K562 (cell line): Measurements from ENCODE around the gene PLCB4. TPM values are rescaled to one million over a fixed set of nuclear protein-coding genes. Genes with fewer than 3 reads are reported as not detected.

Experiments used
- ATAC-seq: fragments of 200-7000 bp; cut with Tn5 transposase; 3 replicates; pipeline ENCODE4 v1.9.1; 2020; ENCODE audit warnings: moderate library complexity
- BruUV-seq: library from RNA; stranded (reverse); fragments of 400-500 nt; replicated peaks from 2 replicates; lab custom pipeline; 2021; lab: Mats Ljungman, UMichigan
- CTCF ChIA-PET: fragments of 300-600 bp; formaldehyde crosslinking; extraction: SDS; loops from one replicate; lab custom pipeline; 2021; ENCODE audit warnings: low intra/inter-chr PET ratio; lab: Yijun Ruan, JAX
- POLR2A ChIA-PET: fragments of 300-600, 350-650 bp; sonication (Branson Sonifier 250); formaldehyde crosslinking; extraction: SDS; loops from one replicate; lab custom pipeline; 2021; ENCODE audit warnings: antibody characterized with exemption, inconsistent platforms; lab: Yijun Ruan, JAX
- DNase-seq, 4 experiments: peaks; one replicate each; pipeline versions ENCODE4 v3.0.0 to v3.0.0-alpha.2; 2011 to 2018; ENCODE audit warnings: low spot score in 3 of 4, mixed read lengths in 3 of 4; ENCODE audit errors: extremely low read depth in 1 of 4
- FAIRE-seq: peaks from 2 replicates; lab custom pipeline; 2011; peaks lifted over from hg19 to GRCh38; lab: Jason Lieb, UNC
- H2AFZ ChIP-seq: 2 replicates; pipeline ENCODE4 v1.6.0; 2011; ENCODE audit warnings: low read depth, low read length, control low read depth, inconsistent platforms
- H3K27ac ChIP-seq: fragments of 200-600 bp; 3 replicates; pipeline ENCODE4 v1.8.0; 2011; ENCODE audit warnings: low read depth, mild to moderate bottlenecking, control low read depth, inconsistent platforms, low read length, moderate library complexity, mixed read lengths; ENCODE audit errors: extremely low read depth
- H3K27me3 ChIP-seq, 2 experiments: fragments of 300-600 bp in 1 of 2; 2 replicates in 1 of 2; 3 replicates in 1 of 2; pipeline versions ENCODE4 v1.6.0 to v1.8.0; 2011; ENCODE audit warnings: inconsistent platforms in 2 of 2, low read length in 2 of 2, mild to moderate bottlenecking in 1 of 2, mixed read lengths in 1 of 2, moderate library complexity in 1 of 2; ENCODE audit not compliant: control insufficient read depth in 2 of 2, insufficient read depth in 2 of 2
- H3K36me3 ChIP-seq: fragments of 300-600 bp; 3 replicates; pipeline ENCODE4 v1.8.0; 2011; ENCODE audit warnings: mild to moderate bottlenecking, low read length, inconsistent platforms; ENCODE audit not compliant: control insufficient read depth, insufficient read depth
- H3K4me1 ChIP-seq, 2 experiments: fragments of 200-600 bp in 1 of 2; replicated peaks in 1 of 2; 2 replicates in 1 of 2; 3 replicates in 1 of 2; pipeline versions ENCODE4 v1.5.1 to v1.8.0; 2011; ENCODE audit warnings: inconsistent platforms in 2 of 2, low read length in 2 of 2, mild to moderate bottlenecking in 1 of 2, mixed read lengths in 1 of 2, moderate library complexity in 1 of 2; ENCODE audit not compliant: control insufficient read depth in 2 of 2, insufficient read depth in 2 of 2
- H3K4me2 ChIP-seq: 2 replicates; pipeline ENCODE4 v1.6.1; 2011; ENCODE audit warnings: low read length, control low read depth, inconsistent platforms, mixed read lengths; ENCODE audit not compliant: insufficient read depth
- H3K4me3 ChIP-seq: fragments of 200-600 bp; sonication (generic), shearing (Covaris generic); 2 replicates; pipeline ENCODE4 v1.5.1; 2016; ENCODE audit warnings: control low read depth, inconsistent platforms
- H3K79me2 ChIP-seq: fragments of 200-600 bp; 3 replicates; pipeline ENCODE4 v1.8.0; 2011; ENCODE audit warnings: low read length, inconsistent platforms; ENCODE audit not compliant: control insufficient read depth, insufficient read depth
- H3K9ac ChIP-seq, 2 experiments: 2 replicates each; pipeline versions ENCODE4 v1.6.0 to v1.6.1; 2011; ENCODE audit warnings: low read depth in 2 of 2, low read length in 2 of 2, control low read depth in 1 of 2, inconsistent platforms in 1 of 2, mild to moderate bottlenecking in 1 of 2, mixed read lengths in 1 of 2; ENCODE audit not compliant: insufficient read depth in 1 of 2
- H3K9me1 ChIP-seq: one replicate; pipeline ENCODE4 v1.6.0; 2011; ENCODE audit warnings: inconsistent platforms, mild to moderate bottlenecking, low read length, moderate library complexity; ENCODE audit not compliant: control insufficient read depth, insufficient read depth
- H3K9me3 ChIP-seq: replicated peaks from 2 replicates; pipeline ENCODE4 v1.5.1; 2011; ENCODE audit warnings: low read depth, low read length, inconsistent platforms; ENCODE audit not compliant: control insufficient read depth, insufficient read depth
- H4K20me1 ChIP-seq: replicated peaks from 2 replicates; pipeline ENCODE4 v1.6.1; 2011; ENCODE audit warnings: low read length, inconsistent platforms, mixed read lengths; ENCODE audit not compliant: control insufficient read depth, insufficient read depth
- CAMTA2 ChIP-seq: fragments of 250-450 bp; sonication (Bioruptor Pico); conservative IDR thresholded peaks from 2 replicates; pipeline ENCODE4 v1.5.1; 2022
- CREB5 ChIP-seq: fragments of 250-450 bp; sonication (Bioruptor Pico); IDR thresholded peaks from 2 replicates; pipeline ENCODE4 v1.5.0; 2020; ENCODE audit warnings: mild to moderate bottlenecking
- JUNB ChIP-seq: fragments of 450-650 bp; formaldehyde crosslinking; conservative IDR thresholded peaks from 2 replicates; pipeline ENCODE4 v1.4.0; 2020; ENCODE audit warnings: mild to moderate bottlenecking
- KAT7 ChIP-seq: sonication (generic); formaldehyde crosslinking; IDR thresholded peaks from 2 replicates; pipeline ENCODE4 v1.8.0; 2022; ENCODE audit warnings: missing genetic modification reagents, mild to moderate bottlenecking, borderline replicate concordance
- LEF1 ChIP-seq: fragments of 450-650 bp; IDR thresholded peaks from 2 replicates; pipeline ENCODE4 v1.6.1; 2016; ENCODE audit warnings: mild to moderate bottlenecking
- MYBL2 ChIP-seq, 2 experiments: fragments of 450-650 bp in 1 of 2; sonication (generic) in 1 of 2; formaldehyde crosslinking in 1 of 2; IDR thresholded peaks; 2 replicates each; pipeline versions ENCODE4 v1.6.1 to v1.8.1; 2017 to 2022; ENCODE audit warnings: borderline replicate concordance in 1 of 2, inconsistent platforms in 1 of 2, low read depth in 1 of 2, mild to moderate bottlenecking in 1 of 2, missing genetic modification reagents in 1 of 2, moderate library complexity in 1 of 2
- SLC30A9 ChIP-seq: fragments of 250-450 bp; sonication (Bioruptor Pico); IDR thresholded peaks from 2 replicates; pipeline ENCODE4 v1.8.0; 2022; ENCODE audit warnings: mild to moderate bottlenecking, moderate library complexity
- SMARCB1 ChIP-seq: IDR thresholded peaks from 2 replicates; pipeline ENCODE4 v1.6.1; 2011; ENCODE audit warnings: improper control_type of control experiment, low read depth; ENCODE audit not compliant: insufficient read length
- XRCC5 ChIP-seq: fragments of 200-400 bp; formaldehyde crosslinking; IDR thresholded peaks from 2 replicates; pipeline ENCODE4 v1.6.1; 2017; ENCODE audit warnings: low read depth, mild to moderate bottlenecking, low read length
- ZBTB17 ChIP-seq: fragments of 450-650 bp; formaldehyde crosslinking; IDR thresholded peaks from 2 replicates; pipeline ENCODE4 v1.4.0; 2020; ENCODE audit warnings: mild to moderate bottlenecking
- ZNF407 ChIP-seq: fragments of 450-650 bp; IDR thresholded peaks from 2 replicates; pipeline ENCODE4 v1.6.1; 2016; ENCODE audit warnings: low read depth
- WGBS: fragments of 100-300 bp; shearing (Covaris generic); methylation state at CpG from one replicate; pipeline ENCODE4 v1.1.6; 2016; ENCODE audit warnings: low coverage, mixed read lengths; ENCODE audit not compliant: insufficient coverage; ENCODE audit errors: missing lambda C conversion rate; 5-methylcytosine and 5-hydroxymethylcytosine counted together
- in situ Hi-C: fragments of 300-500 bp; cut with MboI; formaldehyde crosslinking; loops from 4 replicates; pipeline ENCODE4 v1.15.0; 2018; ENCODE audit warnings: inconsistent platforms, mixed read lengths
- intact Hi-C: fragments of 100-400 bp; cut with micrococcal nuclease; formaldehyde crosslinking; loops from 2 replicates; pipeline ENCODE4 v1.14.2; 2022
- polyA plus RNA-seq, 8 experiments: library from polyadenylated mRNA; depleted of rRNA in 4 of 8; stranded (reverse) in 5 of 8; unstranded in 3 of 8; fragments of >200 nt; fragmentation: Nextera tagmentation in 2 of 8; fragmentation: Illumina TruSeq in 1 of 8; extraction: Ambion mirVana in 2 of 8; extraction: Trizol in 1 of 8; gene quantifications; 2 replicates each; pipeline versions ENCODE4 v1.2.1 to v1.2.3, GENCODE V29; 2011 to 2014; ENCODE audit warnings: inconsistent platforms in 1 of 8, missing spikeins in 1 of 8
- total RNA-seq, 7 experiments: library from RNA; depleted of rRNA in 6 of 7; stranded (reverse); fragments of >200 nt in 6 of 7; fragmentation: Illumina TruSeq in 2 of 7; extraction: Trizol in 2 of 7; gene quantifications; 2 replicates each; pipeline versions ENCODE4 v1.2.1 to v1.2.3, GENCODE V29; 2011 to 2021; ENCODE audit warnings: low replicate concordance in 1 of 7
- TF ChIP-seq, protein P1 (sequence below): fragments of 450-650 bp; IDR thresholded peaks from 2 replicates; pipeline ENCODE4 v1.6.1; 2016; ENCODE audit warnings: mild to moderate bottlenecking

The PLCB4 gene
- total and polyA plus RNA-seq, 9 of the 15 experiments (the other 6 are each of a cell fraction or from before 2014, with no cell fraction given), result 0.20 to 2.9 (median 0.52) TPM

DNA sequence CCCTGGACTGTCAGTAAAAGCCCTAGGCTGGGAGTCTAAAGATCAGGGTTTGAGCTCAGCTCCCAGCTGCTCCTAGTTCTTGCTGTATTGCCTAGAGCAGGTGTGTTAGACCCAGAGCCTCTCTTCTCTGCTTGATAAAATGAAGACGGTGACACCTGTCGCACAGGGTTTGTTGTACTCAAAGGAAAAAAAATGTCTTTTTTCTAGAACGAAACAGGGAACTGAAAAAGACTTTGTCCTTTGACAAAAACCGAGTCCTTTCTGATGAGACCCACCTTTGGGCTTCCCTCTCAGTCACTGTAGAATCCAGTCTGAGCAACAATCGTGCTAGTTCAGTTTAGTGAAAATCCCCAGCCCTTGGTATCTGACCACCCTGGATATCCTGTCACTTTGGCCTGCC lies 343.4 kb downstream of the PLCB4 start:
- H2AFZ ChIP-seq, result no peak overlapping the region
- no peaks in the 10 kb centered on the region for H3K9me3 ChIP-seq
- H4K20me1 ChIP-seq, result no peaks in the 10 kb centered on the region
- H3K79me2 ChIP-seq, result no peaks in the 10 kb centered on the region
- no peaks in the 10 kb centered on the region for H3K4me1 ChIP-seq
- ChIA-PET POLR2A (no interaction called here), CTCF (no interaction called here)
- WGBS, result 0% methylated on average over 4 of the region's 5 CpGs
- no TSS peak for BruUV-seq
- no peak for DNase-seq
- FAIRE-seq, result no peak
- intact Hi-C loops (no loop called here), in situ Hi-C loops (no loop called here)
- no peak overlapping the region for H3K4me3 ChIP-seq
- H3K9ac ChIP-seq, result no peak overlapping the region
- no peak overlapping the region for H3K27ac ChIP-seq
- ATAC-seq, result no peak
- H3K36me3 ChIP-seq, result no peaks in the 10 kb centered on the region
- no peaks in the 10 kb centered on the region for H3K9me1 ChIP-seq
- H3K27me3 ChIP-seq, result no peaks in the 10 kb centered on the region
- no peak overlapping the region for H3K4me2 ChIP-seq
- TF ChIP-seq XRCC5 (no peak), CREB5 (no peak), CAMTA2 (CRISPR knock-in tag) (no peak), ZBTB17 (CRISPR knock-in tag) (no peak), MYBL2 (IDR thresholded peaks at IDR 0.05; ENCODE audit: low read depth) (no peak), MYBL2 (CRISPR knock-in tag; IDR thresholded peaks at IDR 0.05; ENCODE audit: borderline replicate concordance) (no peak), KAT7 (CRISPR knock-in tag) (no peak), SMARCB1 (no peak), SLC30A9 (no peak), JUNB (no peak), LEF1 (no peak), ZNF407 (no peak)
- TF ChIP-seq, protein P1, sequence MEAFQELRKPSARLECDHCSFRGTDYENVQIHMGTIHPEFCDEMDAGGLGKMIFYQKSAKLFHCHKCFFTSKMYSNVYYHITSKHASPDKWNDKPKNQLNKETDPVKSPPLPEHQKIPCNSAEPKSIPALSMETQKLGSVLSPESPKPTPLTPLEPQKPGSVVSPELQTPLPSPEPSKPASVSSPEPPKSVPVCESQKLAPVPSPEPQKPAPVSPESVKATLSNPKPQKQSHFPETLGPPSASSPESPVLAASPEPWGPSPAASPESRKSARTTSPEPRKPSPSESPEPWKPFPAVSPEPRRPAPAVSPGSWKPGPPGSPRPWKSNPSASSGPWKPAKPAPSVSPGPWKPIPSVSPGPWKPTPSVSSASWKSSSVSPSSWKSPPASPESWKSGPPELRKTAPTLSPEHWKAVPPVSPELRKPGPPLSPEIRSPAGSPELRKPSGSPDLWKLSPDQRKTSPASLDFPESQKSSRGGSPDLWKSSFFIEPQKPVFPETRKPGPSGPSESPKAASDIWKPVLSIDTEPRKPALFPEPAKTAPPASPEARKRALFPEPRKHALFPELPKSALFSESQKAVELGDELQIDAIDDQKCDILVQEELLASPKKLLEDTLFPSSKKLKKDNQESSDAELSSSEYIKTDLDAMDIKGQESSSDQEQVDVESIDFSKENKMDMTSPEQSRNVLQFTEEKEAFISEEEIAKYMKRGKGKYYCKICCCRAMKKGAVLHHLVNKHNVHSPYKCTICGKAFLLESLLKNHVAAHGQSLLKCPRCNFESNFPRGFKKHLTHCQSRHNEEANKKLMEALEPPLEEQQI, result no peak
